WTC11 (cell line): ENCODE data around the gene PODXL. TPM values are rescaled to one million over a fixed set of nuclear protein-coding genes. Genes with fewer than 3 reads are reported as not detected.

Source experiments
- ATAC-seq: fragments of 200-7000 bp; cut with Tn5 transposase; 2 replicates; pipeline ENCODE4 v1.10.0; 2021; ENCODE audit warnings: mild to moderate bottlenecking, moderate library complexity
- Bru-seq: library from RNA; stranded (reverse); fragments of 400-500 nt; gene quantifications from one replicate; lab custom pipeline; 2021; lab: Mats Ljungman, UMichigan
- CTCF ChIA-PET: fragments of 300-600 bp; sonication (Branson Sonifier 250); formaldehyde crosslinking; loops from one replicate; lab custom pipeline; 2021; ENCODE audit warnings: antibody characterized with exemption; lab: Charles Lee
- POLR2A ChIA-PET: fragments of 350-600 bp; sonication (Branson Sonifier 250); formaldehyde crosslinking; loops from one replicate; lab custom pipeline; 2021; ENCODE audit warnings: antibody characterized with exemption; lab: Charles Lee
- DNase-seq: peaks from one replicate; pipeline ENCODE4 v3.0.0; 2021; ENCODE audit warnings: low spot score
- H3K27ac Mint-ChIP-seq: 2 replicates; pipeline ENCODE4 v1.8.0; 2021; ENCODE audit warnings: mixed read lengths
- H3K27me3 Mint-ChIP-seq: 2 replicates; pipeline ENCODE4 v1.8.0; 2021; ENCODE audit warnings: low read depth, mild to moderate bottlenecking, moderate library complexity, mixed read lengths
- H3K36me3 Mint-ChIP-seq: 2 replicates; pipeline ENCODE4 v1.8.0; 2021; ENCODE audit warnings: mixed read lengths
- H3K4me1 Mint-ChIP-seq: 2 replicates; pipeline ENCODE4 v1.8.0; 2022; ENCODE audit warnings: mixed read lengths
- H3K4me3 Mint-ChIP-seq: 2 replicates; pipeline ENCODE4 v1.8.0; 2021; ENCODE audit warnings: mild to moderate bottlenecking, moderate library complexity, mixed read lengths
- H3K9me3 Mint-ChIP-seq: 2 replicates; pipeline ENCODE4 v1.8.0; 2021; ENCODE audit warnings: mixed read lengths
- EMX1 ChIP-seq: fragments of 250-450 bp; sonication (Bioruptor Pico); IDR thresholded peaks from 2 replicates; pipeline ENCODE4 v1.8.0; 2021; ENCODE audit warnings: mild to moderate bottlenecking
- GABPB1 ChIP-seq: sonication (generic); formaldehyde crosslinking; IDR thresholded peaks from 2 replicates; pipeline ENCODE4 v1.8.1; 2023; ENCODE audit warnings: mild to moderate bottlenecking, missing genetic modification reagents
- GRHL2 ChIP-seq: fragments of 250-450 bp; sonication (Bioruptor Pico); IDR thresholded peaks from 2 replicates; pipeline ENCODE4 v1.8.0; 2022; ENCODE audit warnings: mild to moderate bottlenecking, moderate library complexity; ENCODE audit not compliant: insufficient replicate concordance, severe bottlenecking
- GTF2I ChIP-seq: fragments of 250-450 bp; sonication (Bioruptor Pico); conservative IDR thresholded peaks from 2 replicates; pipeline ENCODE4 v1.4.0; 2021; ENCODE audit warnings: mild to moderate bottlenecking
- HMGA2 ChIP-seq: fragments of 250-450 bp; sonication (Bioruptor Pico); IDR thresholded peaks from 2 replicates; pipeline ENCODE4 v1.4.0; 2021; ENCODE audit warnings: mild to moderate bottlenecking, moderate library complexity
- IRF2 ChIP-seq: sonication (generic); formaldehyde crosslinking; IDR thresholded peaks from 2 replicates; pipeline ENCODE4 v1.8.0; 2022; ENCODE audit warnings: low read depth, missing genetic modification reagents, borderline replicate concordance
- KAT7 ChIP-seq: sonication (generic); formaldehyde crosslinking; IDR thresholded peaks from 2 replicates; pipeline ENCODE4 v1.8.1; 2023; ENCODE audit warnings: missing genetic modification reagents, mild to moderate bottlenecking, borderline replicate concordance
- MYBL2 ChIP-seq: sonication (generic); formaldehyde crosslinking; IDR thresholded peaks from 2 replicates; pipeline ENCODE4 v1.8.1; 2023; ENCODE audit warnings: mild to moderate bottlenecking, moderate library complexity, missing genetic modification reagents
- NFATC4 ChIP-seq: fragments of 250-450 bp; sonication (Bioruptor Pico); IDR thresholded peaks from 2 replicates; pipeline ENCODE4 v1.9.0; 2021; ENCODE audit warnings: mild to moderate bottlenecking
- NFE2L1 ChIP-seq: sonication (generic); formaldehyde crosslinking; IDR thresholded peaks from 2 replicates; pipeline ENCODE4 v1.8.1; 2023; ENCODE audit warnings: missing genetic modification reagents
- NR2C2 ChIP-seq: sonication (generic); formaldehyde crosslinking; IDR thresholded peaks from 2 replicates; pipeline ENCODE4 v1.8.0; 2022; ENCODE audit warnings: mild to moderate bottlenecking, missing genetic modification reagents
- NR3C1 ChIP-seq: sonication (generic); formaldehyde crosslinking; conservative IDR thresholded peaks from 2 replicates; pipeline ENCODE4 v1.8.1; 2023; ENCODE audit warnings: low read depth, mild to moderate bottlenecking, missing genetic modification reagents
- PRRX2 ChIP-seq: fragments of 250-450 bp; sonication (Bioruptor Pico); IDR thresholded peaks from 2 replicates; pipeline ENCODE4 v1.8.0; 2021; ENCODE audit warnings: mild to moderate bottlenecking
- SMAD3 ChIP-seq: sonication (generic); formaldehyde crosslinking; IDR thresholded peaks from 2 replicates; pipeline ENCODE4 v1.8.0; 2022; ENCODE audit warnings: missing genetic modification reagents, mild to moderate bottlenecking, borderline replicate concordance
- TCF7 ChIP-seq: sonication (generic); formaldehyde crosslinking; IDR thresholded peaks from 2 replicates; pipeline ENCODE4 v1.8.0; 2022; ENCODE audit warnings: mild to moderate bottlenecking, low read depth, missing genetic modification reagents, moderate library complexity
- ZNF121 ChIP-seq: sonication (generic); formaldehyde crosslinking; IDR thresholded peaks from 2 replicates; pipeline ENCODE4 v1.8.0; 2023; ENCODE audit warnings: missing genetic modification reagents
- ZNF416 ChIP-seq: fragments of 250-450 bp; sonication (Bioruptor Pico); IDR thresholded peaks from 2 replicates; pipeline ENCODE4 v1.9.0; 2021; ENCODE audit warnings: mild to moderate bottlenecking, inconsistent platforms
- ZNF423 ChIP-seq: fragments of 250-450 bp; sonication (Bioruptor Pico); IDR thresholded peaks from 2 replicates; pipeline ENCODE4 v2.1.2; 2022; ENCODE audit warnings: mild to moderate bottlenecking, moderate library complexity
- long read RNA-seq, 3 experiments: library from RNA in 1 of 3; library from capped mRNA in 1 of 3; library from polyadenylated mRNA in 1 of 3; unstranded in 2 of 3; stranded (forward) in 1 of 3; transcript quantifications; one replicate each; pipeline ENCODE4 v2.0.0, GENCODE V29; 2021
- total RNA-seq: library from RNA; stranded (reverse); gene quantifications from 3 replicates; pipeline ENCODE4 v1.2.3, GENCODE V29; 2021
- TF ChIP-seq, protein P1 (sequence below): sonication (generic); formaldehyde crosslinking; IDR thresholded peaks from 2 replicates; pipeline ENCODE4 v1.8.0; 2022; ENCODE audit warnings: mild to moderate bottlenecking, missing genetic modification reagents
- TF ChIP-seq, protein P2 (sequence below): sonication (generic); formaldehyde crosslinking; IDR thresholded peaks from 2 replicates; pipeline ENCODE4 v1.8.1; 2023; ENCODE audit warnings: mild to moderate bottlenecking, missing genetic modification reagents, moderate library complexity
- TF ChIP-seq, protein P3 (sequence below): sonication (generic); formaldehyde crosslinking; IDR thresholded peaks from 2 replicates; pipeline ENCODE4 v1.8.1; 2022; ENCODE audit warnings: mild to moderate bottlenecking, moderate library complexity, missing genetic modification reagents
- TF ChIP-seq, protein P4 (sequence below): fragments of 250-450 bp; sonication (Bioruptor Pico); IDR thresholded peaks from 2 replicates; pipeline ENCODE4 v1.8.0; 2021; ENCODE audit warnings: mild to moderate bottlenecking
- TF ChIP-seq, protein P5 (sequence below): sonication (generic); formaldehyde crosslinking; IDR thresholded peaks from 2 replicates; pipeline ENCODE4 v1.8.1; 2023; ENCODE audit warnings: mild to moderate bottlenecking, moderate library complexity, missing genetic modification reagents
- TF ChIP-seq, protein P6 (sequence below): sonication (generic); formaldehyde crosslinking; IDR thresholded peaks from 2 replicates; pipeline ENCODE4 v1.8.0; 2022; ENCODE audit warnings: mild to moderate bottlenecking, missing genetic modification reagents
- TF ChIP-seq, protein P7 (sequence below): sonication (generic); formaldehyde crosslinking; conservative IDR thresholded peaks from 2 replicates; pipeline ENCODE4 v1.8.1; 2023; ENCODE audit warnings: mild to moderate bottlenecking, low read depth, missing genetic modification reagents, moderate library complexity

The PODXL gene
- total RNA-seq: 483 to 623 TPM (median 614 TPM) in 3 replicates
- percentile 96 among the genes with signal in this experiment for Bru-seq, nascent RNA
- long read RNA-seq, experiment 1, full-length matches to known transcripts: 895 of 1,944 reads
- long read RNA-seq, experiment 1, partial matches to known transcripts: 155 of 1,944 reads
- long read RNA-seq, experiment 1, other reads (novel, unspliced or antisense): 894 of 1,944 reads
- long read RNA-seq, experiment 2, full-length matches to known transcripts: 52 of 614 reads
- long read RNA-seq, experiment 2, partial matches to known transcripts: 58 of 614 reads
- long read RNA-seq, experiment 2, other reads (novel, unspliced or antisense): 504 of 614 reads
- long read RNA-seq, experiment 3, partial matches to known transcripts: 1 of 25 reads
- long read RNA-seq, experiment 3, other reads (novel, unspliced or antisense): 24 of 25 reads

DNA sequence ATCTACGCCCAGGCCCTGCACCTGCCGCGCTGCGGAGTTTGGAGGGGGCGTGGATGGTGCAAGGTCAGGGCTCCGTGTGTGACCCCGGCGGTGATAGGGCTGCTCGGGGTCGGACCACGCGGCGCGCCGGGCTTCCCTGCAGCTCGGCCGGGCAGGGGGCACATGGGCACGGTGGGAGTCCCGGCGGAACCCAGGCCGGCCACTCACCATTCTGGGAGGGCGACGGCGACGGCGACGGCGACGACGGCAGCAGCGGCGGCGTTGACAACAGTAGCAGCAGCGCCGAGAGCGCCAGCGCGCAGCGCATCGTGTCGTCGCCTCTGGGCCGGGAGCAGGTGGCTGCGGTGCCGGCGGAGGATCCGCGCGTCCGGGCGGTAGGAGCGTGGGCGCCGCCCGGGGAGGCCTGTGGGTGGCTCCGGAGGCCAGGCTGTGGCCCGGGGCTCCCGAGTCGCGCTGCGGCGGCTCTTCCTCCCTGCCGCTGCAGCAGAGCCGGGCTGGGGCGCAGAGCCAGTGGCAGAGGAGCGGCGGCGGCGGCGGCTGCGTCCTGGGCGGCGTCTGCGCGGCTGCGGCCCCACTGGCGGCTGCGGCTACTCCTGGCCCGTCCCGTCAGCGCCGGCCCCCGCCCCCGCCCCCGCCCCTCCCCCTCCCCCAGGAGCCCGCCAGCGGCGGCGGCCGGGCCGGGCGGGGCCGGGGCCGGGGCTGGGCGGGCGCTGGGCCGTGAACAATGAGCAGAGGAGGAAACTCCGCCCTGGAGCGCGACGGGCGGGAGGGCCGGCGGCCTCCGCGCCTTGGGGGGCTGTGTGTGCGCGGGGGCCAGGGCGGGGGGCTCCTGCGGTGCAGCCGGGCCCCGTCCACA lies at the start of gene PODXL:
Gene PODXL (minus strand): TSS at position 576 of the 856 bp plus-strand sequence. CDS start 269 bp downstream, at position 307.
- H3K27me3 Mint-ChIP-seq: no peaks in the 10 kb centered on the region; the same call in 1 of the 2 replicates
- no peak for TF ChIP-seq NR3C1 (CRISPR knock-in tag)
- no peak for TF ChIP-seq ZNF121 (CRISPR knock-in tag)
- no peak for TF ChIP-seq NFATC4
- TF ChIP-seq ZNF416 (CRISPR knock-in tag): no peak
- no peak for TF ChIP-seq GRHL2 (CRISPR knock-in tag)
- 0 out of 2 replicates have a peak, but pooled peaks have one; percentile 64 for TF ChIP-seq KAT7 (CRISPR knock-in tag)
- no peak for TF ChIP-seq ZNF423
- TF ChIP-seq, protein P1, sequence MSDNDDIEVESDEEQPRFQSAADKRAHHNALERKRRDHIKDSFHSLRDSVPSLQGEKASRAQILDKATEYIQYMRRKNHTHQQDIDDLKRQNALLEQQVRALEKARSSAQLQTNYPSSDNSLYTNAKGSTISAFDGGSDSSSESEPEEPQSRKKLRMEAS (CRISPR knock-in tag): no peak
- no peak for TF ChIP-seq NR2C2 (CRISPR knock-in tag)
- no peak for TF ChIP-seq NFE2L1 (CRISPR knock-in tag)
- no peak for TF ChIP-seq GABPB1 (CRISPR knock-in tag)
- 0 out of 2 replicates have a peak, but pooled peaks have one; percentile 15 for TF ChIP-seq MYBL2
- TF ChIP-seq, protein P2, sequence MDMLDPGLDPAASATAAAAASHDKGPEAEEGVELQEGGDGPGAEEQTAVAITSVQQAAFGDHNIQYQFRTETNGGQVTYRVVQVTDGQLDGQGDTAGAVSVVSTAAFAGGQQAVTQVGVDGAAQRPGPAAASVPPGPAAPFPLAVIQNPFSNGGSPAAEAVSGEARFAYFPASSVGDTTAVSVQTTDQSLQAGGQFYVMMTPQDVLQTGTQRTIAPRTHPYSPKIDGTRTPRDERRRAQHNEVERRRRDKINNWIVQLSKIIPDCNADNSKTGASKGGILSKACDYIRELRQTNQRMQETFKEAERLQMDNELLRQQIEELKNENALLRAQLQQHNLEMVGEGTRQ: peak; percentile 3; the same call in 1 of the 2 replicates
- TF ChIP-seq, protein P3, sequence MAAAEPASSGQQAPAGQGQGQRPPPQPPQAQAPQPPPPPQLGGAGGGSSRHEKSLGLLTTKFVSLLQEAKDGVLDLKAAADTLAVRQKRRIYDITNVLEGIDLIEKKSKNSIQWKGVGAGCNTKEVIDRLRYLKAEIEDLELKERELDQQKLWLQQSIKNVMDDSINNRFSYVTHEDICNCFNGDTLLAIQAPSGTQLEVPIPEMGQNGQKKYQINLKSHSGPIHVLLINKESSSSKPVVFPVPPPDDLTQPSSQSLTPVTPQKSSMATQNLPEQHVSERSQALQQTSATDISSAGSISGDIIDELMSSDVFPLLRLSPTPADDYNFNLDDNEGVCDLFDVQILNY: no peak
- TF ChIP-seq, protein P4, sequence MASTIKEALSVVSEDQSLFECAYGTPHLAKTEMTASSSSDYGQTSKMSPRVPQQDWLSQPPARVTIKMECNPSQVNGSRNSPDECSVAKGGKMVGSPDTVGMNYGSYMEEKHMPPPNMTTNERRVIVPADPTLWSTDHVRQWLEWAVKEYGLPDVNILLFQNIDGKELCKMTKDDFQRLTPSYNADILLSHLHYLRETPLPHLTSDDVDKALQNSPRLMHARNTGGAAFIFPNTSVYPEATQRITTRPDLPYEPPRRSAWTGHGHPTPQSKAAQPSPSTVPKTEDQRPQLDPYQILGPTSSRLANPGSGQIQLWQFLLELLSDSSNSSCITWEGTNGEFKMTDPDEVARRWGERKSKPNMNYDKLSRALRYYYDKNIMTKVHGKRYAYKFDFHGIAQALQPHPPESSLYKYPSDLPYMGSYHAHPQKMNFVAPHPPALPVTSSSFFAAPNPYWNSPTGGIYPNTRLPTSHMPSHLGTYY (CRISPR knock-in tag): no peak
- TF ChIP-seq TCF7 (CRISPR knock-in tag): peak; percentile 72; the same call in 1 of the 2 replicates
- TF ChIP-seq GTF2I (CRISPR knock-in tag): no peak
- TF ChIP-seq, protein P5, sequence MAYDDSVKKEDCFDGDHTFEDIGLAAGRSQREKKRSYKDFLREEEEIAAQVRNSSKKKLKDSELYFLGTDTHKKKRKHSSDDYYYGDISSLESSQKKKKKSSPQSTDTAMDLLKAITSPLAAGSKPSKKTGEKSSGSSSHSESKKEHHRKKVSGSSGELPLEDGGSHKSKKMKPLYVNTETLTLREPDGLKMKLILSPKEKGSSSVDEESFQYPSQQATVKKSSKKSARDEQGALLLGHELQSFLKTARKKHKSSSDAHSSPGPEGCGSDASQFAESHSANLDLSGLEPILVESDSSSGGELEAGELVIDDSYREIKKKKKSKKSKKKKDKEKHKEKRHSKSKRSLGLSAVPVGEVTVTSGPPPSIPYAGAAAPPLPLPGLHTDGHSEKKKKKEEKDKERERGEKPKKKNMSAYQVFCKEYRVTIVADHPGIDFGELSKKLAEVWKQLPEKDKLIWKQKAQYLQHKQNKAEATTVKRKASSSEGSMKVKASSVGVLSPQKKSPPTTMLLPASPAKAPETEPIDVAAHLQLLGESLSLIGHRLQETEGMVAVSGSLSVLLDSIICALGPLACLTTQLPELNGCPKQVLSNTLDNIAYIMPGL (CRISPR knock-in tag): peak; percentile 51
- TF ChIP-seq HMGA2: no peak
- no peak for TF ChIP-seq EMX1
- TF ChIP-seq PRRX2 (CRISPR knock-in tag): no peak
- TF ChIP-seq IRF2 (CRISPR knock-in tag): no peak
- TF ChIP-seq, protein P6, sequence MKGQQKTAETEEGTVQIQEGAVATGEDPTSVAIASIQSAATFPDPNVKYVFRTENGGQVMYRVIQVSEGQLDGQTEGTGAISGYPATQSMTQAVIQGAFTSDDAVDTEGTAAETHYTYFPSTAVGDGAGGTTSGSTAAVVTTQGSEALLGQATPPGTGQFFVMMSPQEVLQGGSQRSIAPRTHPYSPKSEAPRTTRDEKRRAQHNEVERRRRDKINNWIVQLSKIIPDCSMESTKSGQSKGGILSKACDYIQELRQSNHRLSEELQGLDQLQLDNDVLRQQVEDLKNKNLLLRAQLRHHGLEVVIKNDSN (CRISPR knock-in tag): 0 out of 2 replicates have a peak, but pooled peaks have one; percentile 10
- no peak for TF ChIP-seq SMAD3 (CRISPR knock-in tag)
- TF ChIP-seq, protein P7, sequence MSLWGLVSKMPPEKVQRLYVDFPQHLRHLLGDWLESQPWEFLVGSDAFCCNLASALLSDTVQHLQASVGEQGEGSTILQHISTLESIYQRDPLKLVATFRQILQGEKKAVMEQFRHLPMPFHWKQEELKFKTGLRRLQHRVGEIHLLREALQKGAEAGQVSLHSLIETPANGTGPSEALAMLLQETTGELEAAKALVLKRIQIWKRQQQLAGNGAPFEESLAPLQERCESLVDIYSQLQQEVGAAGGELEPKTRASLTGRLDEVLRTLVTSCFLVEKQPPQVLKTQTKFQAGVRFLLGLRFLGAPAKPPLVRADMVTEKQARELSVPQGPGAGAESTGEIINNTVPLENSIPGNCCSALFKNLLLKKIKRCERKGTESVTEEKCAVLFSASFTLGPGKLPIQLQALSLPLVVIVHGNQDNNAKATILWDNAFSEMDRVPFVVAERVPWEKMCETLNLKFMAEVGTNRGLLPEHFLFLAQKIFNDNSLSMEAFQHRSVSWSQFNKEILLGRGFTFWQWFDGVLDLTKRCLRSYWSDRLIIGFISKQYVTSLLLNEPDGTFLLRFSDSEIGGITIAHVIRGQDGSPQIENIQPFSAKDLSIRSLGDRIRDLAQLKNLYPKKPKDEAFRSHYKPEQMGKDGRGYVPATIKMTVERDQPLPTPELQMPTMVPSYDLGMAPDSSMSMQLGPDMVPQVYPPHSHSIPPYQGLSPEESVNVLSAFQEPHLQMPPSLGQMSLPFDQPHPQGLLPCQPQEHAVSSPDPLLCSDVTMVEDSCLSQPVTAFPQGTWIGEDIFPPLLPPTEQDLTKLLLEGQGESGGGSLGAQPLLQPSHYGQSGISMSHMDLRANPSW: no peak

More for the DNA sequence above, at the start of gene PODXL:
- DNase-seq: peak; percentile 79
- Mint-ChIP-seq H3K4me1 (peaks cover 62% of the 10 kb centered on the region), H3K4me3 (peak within 1 kb of the TSS; percentile 95), H3K27ac (peak within 1 kb of the TSS; percentile 96), H3K36me3 (peaks cover 40% of the 10 kb centered on the region), H3K9me3 (no peaks in the 10 kb centered on the region)
- ChIA-PET CTCF (interaction anchor here (0.9 to 3.2 kb wide), 5 partner anchors 10 to 99 kb away, joined by 3 to 56 read pairs (median 10); no protein-coding TSS in a partner anchor), POLR2A (interaction anchor here (1.4 kb wide), 1 partner anchor 48 kb away, joined by 3 read pairs; no protein-coding TSS in a partner anchor)
- ATAC-seq: peak; percentile 71
